ENCODE measurements around the gene STAT1.
"Not testable (repeated sequence)": the region's sequence is repeated elsewhere in the genome, so short reads cannot be mapped to it uniquely, and the experiment has no call there.

The STAT1 gene

GRCh38 chr2:191003405-191004309 is 10.3 kb downstream of the STAT1 start:
- no peaks in the 10 kb centered on the region for H3K27me3 ChIP-seq (ENCODE audit: control insufficient read depth, insufficient read depth, low read length)
- H3K9me3 ChIP-seq (replicated peaks; ENCODE audit: low read length) = no peaks in the 10 kb centered on the region
- no peak overlapping the region for H3K4me2 ChIP-seq (ENCODE audit: low read length)
- H3K9ac ChIP-seq (ENCODE audit: low read depth, low read length) = no peak overlapping the region
- H3K4me1 ChIP-seq (ENCODE audit: control insufficient read depth, insufficient read depth, low read length) = no peaks in the 10 kb centered on the region
- peaks cover 98% of the 10 kb centered on the region for H3K36me3 ChIP-seq (ENCODE audit: insufficient read depth, low read length)
- H3K4me3 ChIP-seq (ENCODE audit: low read length) = no peak overlapping the region

DNA sequence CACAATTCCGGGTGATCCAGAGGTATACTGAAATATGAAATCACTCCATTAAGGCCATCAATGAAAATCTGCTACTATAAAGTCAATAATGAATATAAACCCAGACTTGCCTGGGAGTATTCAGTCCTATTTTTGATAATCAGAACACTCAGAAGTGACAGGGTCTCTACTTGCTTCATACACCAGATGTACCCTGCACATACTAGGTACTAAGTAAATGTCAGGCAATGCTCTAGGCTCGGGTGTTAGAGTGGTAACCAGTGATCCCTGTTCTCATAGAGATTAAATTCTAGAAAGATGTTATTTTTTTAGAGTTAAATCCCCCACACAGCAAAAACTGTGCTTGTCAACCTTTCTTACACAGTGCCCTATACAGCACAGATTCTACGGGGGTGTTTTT is 12.3 kb downstream of the STAT1 start:
- Histone ChIP-seq H3K4me3 (ENCODE audit: low read length) (no peak overlapping the region), H3K4me1 (ENCODE audit: control insufficient read depth, insufficient read depth, low read length) (no peaks in the 10 kb centered on the region), H3K9me3 (replicated peaks; ENCODE audit: low read length) (no peaks in the 10 kb centered on the region), H3K27me3 (ENCODE audit: control insufficient read depth, insufficient read depth, low read length) (no peaks in the 10 kb centered on the region), H3K9ac (ENCODE audit: low read depth, low read length) (no peak overlapping the region), H3K4me2 (ENCODE audit: low read length) (no peak overlapping the region), H3K36me3 (ENCODE audit: insufficient read depth, low read length) (peaks cover 94% of the 10 kb centered on the region)

DNA sequence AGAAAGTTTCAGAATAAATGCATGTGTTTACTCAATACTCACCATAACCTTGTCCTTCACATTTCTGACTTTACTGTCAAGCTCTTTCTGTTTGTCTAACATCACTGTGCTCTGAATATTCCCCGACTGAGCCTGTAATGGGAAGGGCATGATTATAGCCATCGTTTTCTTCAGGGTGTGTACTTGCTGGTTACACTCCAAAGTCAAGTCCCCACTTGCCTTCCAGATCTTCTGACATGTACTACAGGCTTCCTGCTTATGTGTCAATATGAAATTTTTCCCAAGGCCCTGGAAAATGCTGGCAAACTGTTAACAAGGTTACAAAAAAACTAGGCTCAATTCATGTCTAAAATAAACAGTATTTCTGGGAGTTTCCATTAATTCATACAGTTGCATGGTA is 12.9 kb downstream of the STAT1 start:
- H3K9ac ChIP-seq (ENCODE audit: low read depth, low read length) = no peak overlapping the region
- H3K4me1 ChIP-seq (ENCODE audit: control insufficient read depth, insufficient read depth, low read length) = no peaks in the 10 kb centered on the region
- no peak overlapping the region for H3K4me3 ChIP-seq (ENCODE audit: low read length)
- H3K4me2 ChIP-seq (ENCODE audit: low read length) = no peak overlapping the region
- H3K27me3 ChIP-seq (ENCODE audit: control insufficient read depth, insufficient read depth, low read length) = no peaks in the 10 kb centered on the region
- H3K9me3 ChIP-seq (replicated peaks; ENCODE audit: low read length) = no peaks in the 10 kb centered on the region
- peaks cover 94% of the 10 kb centered on the region for H3K36me3 ChIP-seq (ENCODE audit: insufficient read depth, low read length)

DNA sequence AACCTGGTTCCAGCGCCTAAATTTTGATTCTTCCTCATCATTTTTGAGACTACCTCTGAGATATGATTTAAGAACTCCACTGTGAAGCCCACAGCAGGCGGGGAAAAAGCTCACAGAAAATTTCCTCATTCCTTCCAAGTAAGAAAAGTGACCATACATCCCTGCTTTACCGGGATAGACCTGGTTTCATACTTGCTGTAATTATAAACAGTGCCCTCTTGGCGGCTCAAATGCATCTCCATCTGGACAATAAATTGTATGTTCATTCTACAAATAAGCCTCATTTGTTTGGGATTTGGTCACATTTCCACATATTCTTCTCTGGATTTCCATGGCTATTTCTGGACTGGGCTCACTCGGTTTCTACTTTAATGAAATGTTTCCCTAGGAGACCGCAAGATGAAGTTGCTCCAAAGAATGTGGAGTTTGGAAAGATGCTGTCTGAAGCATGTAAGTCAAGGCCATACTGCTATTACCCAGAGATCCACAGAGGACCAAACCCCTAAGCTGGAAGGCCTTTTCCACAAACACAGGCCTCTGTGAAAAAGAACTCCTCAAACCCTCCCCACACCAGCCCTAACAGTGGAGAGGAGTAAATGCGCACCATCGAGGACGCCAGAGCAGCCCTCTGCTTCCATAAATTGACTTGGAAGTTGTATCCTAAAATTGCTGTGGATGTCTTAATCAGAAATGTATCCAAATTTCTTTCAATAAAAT is 13.9 kb downstream of the STAT1 start:
- Histone ChIP-seq H3K27me3 (ENCODE audit: control insufficient read depth, insufficient read depth, low read length) (no peaks in the 10 kb centered on the region), H3K4me3 (ENCODE audit: low read length) (no peak overlapping the region), H3K4me2 (ENCODE audit: low read length) (no peak overlapping the region), H3K4me1 (ENCODE audit: control insufficient read depth, insufficient read depth, low read length) (no peaks in the 10 kb centered on the region), H3K9me3 (replicated peaks; ENCODE audit: low read length) (no peaks in the 10 kb centered on the region), H3K36me3 (ENCODE audit: insufficient read depth, low read length) (peaks cover 93% of the 10 kb centered on the region), H3K9ac (ENCODE audit: low read depth, low read length) (no peak overlapping the region)

DNA sequence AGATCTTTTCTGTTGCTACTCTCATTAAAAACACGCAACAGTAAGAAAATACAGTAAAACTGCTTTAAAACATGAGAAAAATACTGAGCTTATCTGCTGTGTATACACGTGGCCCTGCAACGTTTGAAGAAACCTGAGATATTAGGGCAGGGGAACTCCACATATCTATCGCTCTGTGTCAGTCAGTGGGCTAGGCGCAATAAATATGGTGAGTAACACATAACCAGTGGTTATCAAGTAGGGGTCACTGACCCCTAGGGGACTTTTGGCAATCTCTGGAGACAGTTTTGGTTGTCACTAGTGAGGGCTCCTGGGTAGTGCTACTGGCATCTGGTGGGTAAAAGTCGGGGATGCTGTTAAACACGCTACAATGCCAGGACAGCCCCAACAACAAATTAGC is 14.9 kb downstream of the STAT1 start:
- peaks cover 89% of the 10 kb centered on the region for H3K36me3 ChIP-seq (ENCODE audit: insufficient read depth, low read length)
- no peaks in the 10 kb centered on the region for H3K4me1 ChIP-seq (ENCODE audit: control insufficient read depth, insufficient read depth, low read length)
- no peaks in the 10 kb centered on the region for H3K9me3 ChIP-seq (replicated peaks; ENCODE audit: low read length)
- H3K27me3 ChIP-seq (ENCODE audit: control insufficient read depth, insufficient read depth, low read length) = no peaks in the 10 kb centered on the region
- H3K4me2 ChIP-seq (ENCODE audit: low read length) = no peak overlapping the region
- no peak overlapping the region for H3K4me3 ChIP-seq (ENCODE audit: low read length)
- no peak overlapping the region for H3K9ac ChIP-seq (ENCODE audit: low read depth, low read length)

- Histone ChIP-seq H3K36me3 (ENCODE audit: insufficient read depth, low read length) (peaks cover 87% of the 10 kb centered on the region), H3K9ac (ENCODE audit: low read depth, low read length) (no peak overlapping the region), H3K4me3 (ENCODE audit: low read length) (no peak overlapping the region), H3K4me1 (ENCODE audit: control insufficient read depth, insufficient read depth, low read length) (no peaks in the 10 kb centered on the region), H3K9me3 (replicated peaks; ENCODE audit: low read length) (no peaks in the 10 kb centered on the region), H3K4me2 (ENCODE audit: low read length) (no peak overlapping the region), H3K27me3 (ENCODE audit: control insufficient read depth, insufficient read depth, low read length) (no peaks in the 10 kb centered on the region)
These were observed 16.4 kb downstream of the STAT1 start for GRCh38 chr2:190997526-190998113.

DNA sequence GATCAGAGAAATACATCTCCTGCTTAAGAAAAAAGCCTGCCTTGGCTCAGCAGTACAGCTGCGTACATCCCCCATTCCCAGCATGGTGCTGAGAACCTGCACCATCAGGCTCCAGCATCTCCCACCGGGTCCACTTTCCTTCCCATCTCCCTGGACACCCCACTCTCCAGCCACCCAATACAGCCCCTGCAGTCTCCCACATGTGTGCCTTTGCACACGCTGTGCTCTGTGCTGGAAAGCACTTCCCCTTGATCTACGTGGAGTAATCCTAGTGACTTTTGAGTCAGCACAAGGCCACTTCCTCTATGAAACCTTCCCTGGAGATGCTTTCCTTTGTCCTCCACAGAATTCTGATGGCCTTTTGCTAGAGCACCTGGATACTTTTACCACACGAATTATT is 17.0 kb downstream of the STAT1 start:
- Histone ChIP-seq H3K36me3 (ENCODE audit: insufficient read depth, low read length) (peaks cover 86% of the 10 kb centered on the region), H3K4me1 (ENCODE audit: control insufficient read depth, insufficient read depth, low read length) (no peaks in the 10 kb centered on the region), H3K4me3 (ENCODE audit: low read length) (no peak overlapping the region), H3K27me3 (ENCODE audit: control insufficient read depth, insufficient read depth, low read length) (no peaks in the 10 kb centered on the region), H3K9me3 (replicated peaks; ENCODE audit: low read length) (no peaks in the 10 kb centered on the region), H3K4me2 (ENCODE audit: low read length) (no peak overlapping the region), H3K9ac (ENCODE audit: low read depth, low read length) (no peak overlapping the region)

DNA sequence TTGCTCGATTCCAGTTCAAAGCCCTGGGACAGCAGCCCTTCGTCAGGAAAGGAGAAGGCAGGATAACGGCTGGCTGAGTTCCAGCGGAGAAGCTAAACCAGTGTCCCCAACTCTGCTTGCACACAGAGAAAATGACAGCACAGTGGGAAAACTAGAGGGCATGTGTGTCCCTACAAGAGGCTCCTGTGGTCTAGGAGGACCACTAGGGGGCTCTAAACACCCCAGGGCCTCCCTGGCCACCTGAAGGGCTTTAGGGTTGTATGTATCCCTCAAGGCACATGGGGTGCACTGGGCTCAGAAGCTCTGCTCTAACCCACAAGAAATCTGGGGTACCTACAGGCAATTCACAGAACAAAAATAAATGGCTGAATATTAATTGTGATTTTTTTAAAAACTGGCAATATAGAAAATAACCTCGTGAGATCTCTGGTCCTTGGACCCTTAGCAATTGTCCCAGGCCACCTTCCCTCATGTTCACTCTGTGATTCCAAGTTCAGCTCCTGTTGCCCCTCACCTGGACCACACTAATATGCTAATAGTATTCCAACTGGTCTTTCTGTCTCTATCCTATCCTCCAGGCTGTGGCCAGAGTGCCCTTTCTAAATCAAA is 17.5 kb downstream of the STAT1 start:
- Histone ChIP-seq H3K4me1 (ENCODE audit: control insufficient read depth, insufficient read depth, low read length) (no peaks in the 10 kb centered on the region), H3K27me3 (ENCODE audit: control insufficient read depth, insufficient read depth, low read length) (no peaks in the 10 kb centered on the region), H3K4me3 (ENCODE audit: low read length) (no peak overlapping the region), H3K9me3 (replicated peaks; ENCODE audit: low read length) (no peaks in the 10 kb centered on the region), H3K9ac (ENCODE audit: low read depth, low read length) (no peak overlapping the region), H3K36me3 (ENCODE audit: insufficient read depth, low read length) (peaks cover 87% of the 10 kb centered on the region), H3K4me2 (ENCODE audit: low read length) (no peak overlapping the region)

DNA sequence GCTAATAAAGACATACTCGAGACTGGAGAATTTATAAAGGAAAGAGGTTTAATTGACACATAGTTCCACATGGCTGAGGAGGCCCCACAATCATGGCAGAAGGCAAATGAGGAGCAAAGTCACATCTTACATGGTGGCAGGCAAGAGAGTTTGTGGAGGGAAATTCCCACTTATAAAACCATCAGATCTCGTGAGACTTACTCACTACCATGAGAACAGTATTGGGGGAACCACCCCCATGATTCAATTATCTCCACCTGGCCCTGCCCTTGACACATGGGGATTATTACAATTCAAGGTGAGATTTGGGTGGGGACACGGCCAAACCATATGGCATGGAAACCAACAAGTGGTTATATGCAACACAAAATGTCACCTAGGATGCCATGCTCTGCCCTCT is 18.7 kb downstream of the STAT1 start:
- H3K27me3 ChIP-seq (ENCODE audit: control insufficient read depth, insufficient read depth, low read length) = not testable (repeated sequence)
- H3K36me3 ChIP-seq (ENCODE audit: insufficient read depth, low read length) = peaks cover 88% of the 10 kb centered on the region

DNA sequence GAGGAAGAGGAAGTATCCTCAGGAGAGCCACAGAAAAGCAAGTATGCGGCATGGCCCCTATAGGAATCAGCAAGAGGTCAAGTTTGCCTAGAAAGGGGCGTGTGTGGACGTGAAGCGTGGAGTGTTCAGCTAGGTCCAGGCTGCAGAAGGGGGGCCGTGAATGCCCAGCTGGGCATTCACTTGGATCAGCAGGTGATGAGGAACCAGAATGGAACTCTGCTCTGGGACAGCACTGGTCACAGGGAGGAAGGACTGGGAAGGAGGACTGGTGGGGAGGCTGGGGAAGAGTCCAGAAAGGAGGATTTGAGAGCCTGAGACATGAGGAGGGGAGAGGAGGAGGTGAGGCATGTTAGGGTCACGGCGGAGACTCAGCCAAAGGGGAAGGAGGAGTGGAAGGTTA is 19.8 kb downstream of the STAT1 start:
- Histone ChIP-seq H3K9me3 (replicated peaks; ENCODE audit: low read length) (no peaks in the 10 kb centered on the region), H3K4me2 (ENCODE audit: low read length) (no peak overlapping the region), H3K9ac (ENCODE audit: low read depth, low read length) (no peak overlapping the region), H3K4me1 (ENCODE audit: control insufficient read depth, insufficient read depth, low read length) (no peaks in the 10 kb centered on the region), H3K4me3 (ENCODE audit: low read length) (no peak overlapping the region), H3K36me3 (ENCODE audit: insufficient read depth, low read length) (peaks cover 88% of the 10 kb centered on the region), H3K27me3 (ENCODE audit: control insufficient read depth, insufficient read depth, low read length) (no peaks in the 10 kb centered on the region)

More for the DNA sequence above, 18.7 kb downstream of the STAT1 start:
- H3K4me3 ChIP-seq (ENCODE audit: low read length); H3K9me3 ChIP-seq (replicated peaks; ENCODE audit: low read length); H3K4me1 ChIP-seq (ENCODE audit: control insufficient read depth, insufficient read depth, low read length); H3K4me2 ChIP-seq (ENCODE audit: low read length); H3K9ac ChIP-seq (ENCODE audit: low read depth, low read length): not testable (repeated sequence)

GRCh38 chr2:190993292-190993643 is 20.7 kb downstream of the STAT1 start:
- Histone ChIP-seq H3K27me3 (ENCODE audit: control insufficient read depth, insufficient read depth, low read length) (no peaks in the 10 kb centered on the region), H3K4me1 (ENCODE audit: control insufficient read depth, insufficient read depth, low read length) (no peaks in the 10 kb centered on the region), H3K9ac (ENCODE audit: low read depth, low read length) (no peak overlapping the region), H3K4me3 (ENCODE audit: low read length) (no peak overlapping the region), H3K4me2 (ENCODE audit: low read length) (no peak overlapping the region), H3K9me3 (replicated peaks; ENCODE audit: low read length) (no peaks in the 10 kb centered on the region), H3K36me3 (ENCODE audit: insufficient read depth, low read length) (peaks cover 90% of the 10 kb centered on the region)

Data from skeletal muscle satellite cell (primary cell).